ENCODE data around the gene AKNA. TPM values are rescaled to one million over a fixed set of nuclear protein-coding genes. Genes with fewer than 3 reads are reported as not detected.
A peak's percentile ranks its signal among the peaks of the same experiment; 100 is the strongest.

The AKNA gene
- polyA plus RNA-seq, 2 of the 4 experiments (the other 2 are of a cell fraction), result 2.7 to 4.6 TPM

GRCh38 chr9:114395768-114396167 lies 8.0 kb upstream of the AKNA start:
- ChIA-PET POLR2A (interaction anchor here (0.7 kb wide), 1 partner anchor 258 kb away, joined by 3 read pairs; no protein-coding TSS in a partner anchor), CTCF (interaction anchor here (1.4 to 3.4 kb wide), 7 partner anchors 9 to 619 kb away, joined by 3 to 25 read pairs (median 4); partner anchors contain the start of gene COL27A1)
- Histone ChIP-seq H3K27ac (no peak overlapping the region), H3K9me3 (no peaks in the 10 kb centered on the region), H3K4me3 (no peak overlapping the region), H3K4me1 (peaks cover 15% of the 10 kb centered on the region; the same call in 2 of the 3 replicates), H3K4me2 (no peak overlapping the region)
- ATAC-seq (no peak), FAIRE-seq (no peak), DNase-seq (ENCODE audit: low read depth in 1 of 2, low spot score in 1 of 2) (no peak)
- TF ChIP-seq ZFP36 (IDR thresholded peaks at IDR 0.05; ENCODE audit: borderline replicate concordance, partially characterized antibody) (peak; percentile 50), HES2 (IDR thresholded peaks at IDR 0.05) (no peak)
- WGBS (ENCODE audit: missing lambda C conversion rate), result 94% methylated on average over 5 of the region's 5 CpGs

GRCh38 chr9:114395334-114395617 lies 7.5 kb upstream of the AKNA start:
- FAIRE-seq (no peak), DNase-seq (ENCODE audit: low read depth in 1 of 2, low spot score in 1 of 2) (no peak), ATAC-seq (no peak)
- no peak overlapping the region for H3K4me2 ChIP-seq
- WGBS (ENCODE audit: missing lambda C conversion rate), result 60% methylated on average over 5 of the region's 5 CpGs
- POLR2A ChIA-PET, result no interaction called here
- no peak overlapping the region for H3K4me3 ChIP-seq
- TF ChIP-seq SREBF2 (IDR thresholded peaks at IDR 0.05), result no peak
- TF ChIP-seq EP300 (IDR thresholded peaks at IDR 0.05), result no peak
- TF ChIP-seq ZFP36 (IDR thresholded peaks at IDR 0.05; ENCODE audit: borderline replicate concordance, partially characterized antibody), result no peak
- TF ChIP-seq ELK1 (IDR thresholded peaks at IDR 0.05; ENCODE audit: low read depth, low read length), result no peak
- TF ChIP-seq CBX2 (IDR thresholded peaks at IDR 0.05; ENCODE audit: borderline replicate concordance, low read depth), result no peak
- TF ChIP-seq EHMT2 (IDR thresholded peaks at IDR 0.05; ENCODE audit: low read depth), result no peak
- no peak for TF ChIP-seq HMGXB4 (CRISPR knock-in tag; IDR thresholded peaks at IDR 0.05; ENCODE audit: borderline replicate concordance)
- H3K9me3 ChIP-seq, result no peaks in the 10 kb centered on the region
- CTCF ChIA-PET, result interaction anchor here (1.4 to 3.4 kb wide), 6 partner anchors 10 to 619 kb away, joined by 3 to 25 read pairs (median 4); partner anchors contain the start of gene COL27A1
- H3K27ac ChIP-seq, result no peak overlapping the region
- H3K4me1 ChIP-seq, result peaks cover 15% of the 10 kb centered on the region; the same call in 2 of the 3 replicates

- TF ChIP-seq ZFP36 (IDR thresholded peaks at IDR 0.05; ENCODE audit: borderline replicate concordance, partially characterized antibody) (peak; percentile 58), CBX2 (IDR thresholded peaks at IDR 0.05; ENCODE audit: borderline replicate concordance, low read depth) (no peak)
- Histone ChIP-seq H3K4me1 (peaks cover 15% of the 10 kb centered on the region; the same call in 2 of the 3 replicates), H3K27ac (no peak overlapping the region), H3K9me3 (no peaks in the 10 kb centered on the region), H3K4me2 (no peak overlapping the region), H3K4me3 (no peak overlapping the region)
- DNase-seq (ENCODE audit: low read depth in 1 of 2, low spot score in 1 of 2) (no peak), ATAC-seq (no peak), FAIRE-seq (no peak)
- POLR2A ChIA-PET, result no interaction called here
- CTCF ChIA-PET, result interaction anchor here (1.4 to 3.4 kb wide), 5 partner anchors 11 to 620 kb away, joined by 3 to 25 read pairs (median 5); partner anchors contain the start of gene COL27A1
- 83% methylated on average over 7 of the region's 7 CpGs for WGBS (ENCODE audit: missing lambda C conversion rate)
Observed at GRCh38 chr9:114394523-114395333, 6.9 kb upstream of the AKNA start.

GRCh38 chr9:114392749-114393112 lies 4.9 kb upstream of the AKNA start:
- Histone ChIP-seq H3K4me1 (peaks cover 15% of the 10 kb centered on the region; the same call in 2 of the 3 replicates), H3K4me2 (no peak overlapping the region), H3K9me3 (no peaks in the 10 kb centered on the region), H3K4me3 (no peak overlapping the region), H3K27ac (no peak overlapping the region)
- CTCF ChIA-PET, result interaction anchor here (1.2 to 2.7 kb wide), 4 partner anchors 13 to 53 kb away, joined by 6 to 12 read pairs (median 10); no protein-coding TSS in a partner anchor
- no peak for TF ChIP-seq SMC3 (IDR thresholded peaks at IDR 0.05)
- no peak for TF ChIP-seq HMGXB4 (CRISPR knock-in tag; IDR thresholded peaks at IDR 0.05; ENCODE audit: borderline replicate concordance)
- no peak for TF ChIP-seq CEBPB (IDR thresholded peaks at IDR 0.05)
- no peak for DNase-seq (ENCODE audit: low read depth in 1 of 2, low spot score in 1 of 2)
- POLR2A ChIA-PET, result interaction anchor here (0.7 kb wide), 1 partner anchor 724 kb away, joined by 3 read pairs; no protein-coding TSS in a partner anchor
- whole genome bisulfite sequencing (ENCODE audit: missing lambda C conversion rate), result 72% methylated on average over 3 of the region's 3 CpGs
- no peak for FAIRE-seq
- ATAC-seq, result 0 out of 6 replicates have a peak, but pooled peaks of 1 of the 2 experiments have one; percentile 19
